H54 (cell line): ENCODE data around the gene CFI.

ENCODE experiments used
- DNase-seq: peaks from one replicate; pipeline ENCODE4 v3.0.0; 2011; ENCODE audit warnings: low spot score, mixed read lengths; ENCODE audit not compliant: insufficient read length
- FAIRE-seq: peaks from 3 replicates; lab custom pipeline; 2011; peaks lifted over from hg19 to GRCh38; lab: Jason Lieb, UNC
- POLR2A ChIP-seq: IDR thresholded peaks from 2 replicates; pipeline ENCODE4 v1.6.1; 2011; ENCODE audit warnings: low read depth, mild to moderate bottlenecking, low read length

CFI gene

DNA sequence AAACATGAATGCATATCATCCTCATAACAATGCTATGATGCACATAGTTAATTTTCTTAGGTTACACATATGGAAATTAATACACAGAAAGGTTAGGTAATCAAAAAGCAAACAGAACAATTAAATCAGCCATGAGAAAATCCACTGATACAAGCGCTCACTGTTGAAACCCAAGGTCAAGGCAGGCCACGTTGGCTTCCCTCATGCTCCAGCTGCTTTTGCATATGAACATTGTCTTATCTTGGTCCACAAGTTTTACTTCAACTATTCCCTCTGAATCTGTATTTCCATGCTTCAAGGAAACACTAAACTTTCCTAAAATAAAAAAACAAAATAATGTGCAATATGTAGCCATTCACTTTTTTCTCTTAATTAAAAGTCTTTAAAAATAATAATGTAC is 37.4 kb downstream of the CFI start:
- DNase-seq: no peak
- FAIRE-seq: no peak
- no peak for TF ChIP-seq POLR2A

DNA sequence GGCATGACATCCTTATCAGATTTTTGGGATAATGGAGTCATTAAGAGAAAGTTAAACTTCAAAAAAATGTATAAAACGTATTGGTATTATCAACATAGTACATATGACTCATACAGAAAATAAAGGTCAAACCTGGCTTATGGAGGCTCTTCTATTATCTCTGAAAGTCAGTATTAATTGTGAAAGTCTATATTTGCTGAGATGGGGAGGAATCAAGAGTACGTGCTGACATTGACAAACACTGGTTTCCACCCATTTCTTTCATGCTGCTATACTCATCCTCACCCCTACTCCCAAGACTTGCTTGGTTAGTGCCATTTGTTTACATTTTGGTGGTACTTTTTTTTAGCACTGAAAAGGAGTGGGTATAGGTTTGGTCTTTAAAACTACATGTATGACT is 41.1 kb downstream of the CFI start:
- no peak for FAIRE-seq
- no peak for DNase-seq
- TF ChIP-seq POLR2A: no peak

DNA sequence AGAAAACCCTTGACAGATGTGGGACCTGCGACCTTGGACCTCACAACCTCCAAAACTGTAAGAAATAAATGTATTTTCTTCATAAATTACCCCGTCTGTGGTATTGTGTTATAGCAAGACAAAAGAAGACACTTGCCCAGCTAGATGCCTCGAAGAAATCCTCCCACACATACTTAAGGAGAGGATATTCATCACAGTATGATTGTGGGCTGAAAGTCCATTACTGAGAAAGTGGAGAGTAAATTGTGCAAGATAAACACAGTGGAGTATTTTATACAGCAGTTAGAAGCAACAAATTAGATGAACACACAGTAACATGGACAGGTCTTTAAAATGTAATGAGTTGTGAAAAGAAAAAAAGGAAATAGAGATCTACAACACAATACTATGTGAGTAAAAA is 46.1 kb downstream of the CFI start:
- TF ChIP-seq POLR2A: no peak
- DNase-seq (no peak), FAIRE-seq (no peak)

DNA sequence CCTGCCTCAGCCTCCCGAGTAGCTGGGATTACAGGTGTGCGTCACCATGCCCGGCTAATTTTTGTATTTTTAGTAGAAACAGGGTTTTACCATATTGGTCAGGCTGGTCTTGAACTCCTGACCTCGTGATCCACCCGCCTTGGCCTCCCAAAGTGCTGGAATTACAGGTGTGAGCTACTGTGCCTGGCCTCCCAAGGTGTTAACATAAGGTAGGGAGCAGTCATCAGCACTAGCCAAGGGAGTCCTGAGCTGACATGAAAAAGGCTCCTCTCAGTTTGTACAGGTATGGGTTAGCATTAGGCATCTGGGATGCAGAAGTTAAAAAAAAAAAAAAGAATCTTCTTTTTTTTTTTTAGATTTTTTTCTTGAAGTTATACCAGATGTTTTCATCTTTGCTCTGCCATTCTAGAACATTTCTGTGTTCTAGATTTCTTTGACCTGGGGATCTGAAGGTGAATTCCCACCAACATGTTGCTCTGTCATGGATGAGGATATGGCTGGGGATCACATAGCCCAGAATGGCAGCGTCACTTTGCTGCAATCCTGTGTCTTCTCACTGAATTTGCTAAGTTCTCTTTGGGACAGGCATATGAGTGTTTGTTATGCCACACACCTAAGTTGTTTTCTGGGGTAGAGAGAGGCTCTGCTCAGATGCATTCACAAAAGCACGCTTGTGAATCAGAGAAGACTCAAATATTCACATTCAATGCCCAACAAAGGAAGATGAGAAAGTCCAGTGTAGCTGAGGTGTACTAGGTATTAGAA is 47.5 kb downstream of the CFI start:
- FAIRE-seq (no peak), DNase-seq (no peak)
- TF ChIP-seq POLR2A: no peak

DNA sequence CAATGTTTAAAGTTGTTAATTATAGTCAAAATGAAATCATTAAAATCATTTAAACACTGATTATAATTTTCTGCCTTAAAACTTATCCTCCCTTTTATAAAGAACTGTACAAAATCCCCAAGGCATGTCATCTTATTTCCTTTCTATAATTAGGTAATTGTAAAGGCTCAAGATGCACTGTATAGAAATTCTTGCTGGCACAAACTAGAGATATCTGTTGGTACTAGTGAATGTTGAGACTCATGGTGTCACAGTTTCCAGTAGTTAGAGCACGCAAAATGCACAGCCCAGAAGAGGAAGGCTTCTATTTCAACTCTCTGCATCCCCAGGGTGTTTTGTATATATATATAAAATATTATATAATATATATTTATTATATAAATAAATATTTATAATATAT is 49.3 kb downstream of the CFI start:
- FAIRE-seq (no peak), DNase-seq (no peak)
- no peak for TF ChIP-seq POLR2A

DNA sequence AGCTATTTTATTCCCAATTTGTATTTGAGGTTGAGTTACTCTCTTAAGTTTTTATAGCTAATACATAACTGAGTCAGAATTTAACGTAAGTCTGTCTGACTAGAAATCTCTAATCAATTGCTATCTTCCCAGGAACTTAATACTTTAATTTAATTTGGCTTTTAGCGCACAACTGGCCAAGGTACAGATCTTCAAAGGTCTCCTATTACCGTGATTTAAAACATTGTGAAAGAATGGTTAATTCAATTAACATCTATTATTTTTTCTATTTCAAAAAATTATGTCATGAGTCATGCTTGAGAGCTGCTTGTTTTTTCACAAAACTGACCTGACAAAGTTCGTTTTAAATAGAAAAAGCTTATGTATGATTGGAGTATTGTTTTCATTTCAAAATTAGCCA is 49.9 kb downstream of the CFI start:
- no peak for DNase-seq
- no peak for TF ChIP-seq POLR2A
- no peak for FAIRE-seq

DNA sequence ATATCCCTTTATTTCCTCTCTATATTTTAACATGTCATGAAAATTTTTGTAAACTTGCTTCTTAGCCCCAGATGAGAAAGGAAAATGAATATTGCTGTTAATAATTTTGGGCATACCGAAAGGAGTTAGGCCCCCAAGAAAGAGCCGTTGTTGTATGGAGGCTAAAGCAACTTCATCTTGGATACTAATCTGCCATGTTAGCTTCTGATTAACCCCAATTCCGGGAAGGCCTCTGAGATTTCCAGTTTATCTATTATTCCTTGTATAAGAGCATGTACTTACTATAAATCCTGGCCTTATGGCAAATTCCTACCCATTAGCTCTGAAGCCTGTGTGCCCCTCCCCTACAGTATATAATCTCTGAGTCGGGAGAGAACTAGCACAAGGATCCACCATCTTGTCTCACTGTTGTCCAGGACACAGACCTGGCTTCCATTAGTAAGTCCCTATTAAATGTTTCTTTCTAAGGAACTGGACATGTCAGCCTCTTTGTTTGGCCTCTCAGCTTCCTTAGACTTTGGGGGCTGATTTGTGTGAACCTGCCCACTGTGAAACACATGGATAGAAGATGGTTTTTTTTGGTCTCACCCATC is 51.1 kb downstream of the CFI start:
- no peak for FAIRE-seq
- no peak for TF ChIP-seq POLR2A

DNA sequence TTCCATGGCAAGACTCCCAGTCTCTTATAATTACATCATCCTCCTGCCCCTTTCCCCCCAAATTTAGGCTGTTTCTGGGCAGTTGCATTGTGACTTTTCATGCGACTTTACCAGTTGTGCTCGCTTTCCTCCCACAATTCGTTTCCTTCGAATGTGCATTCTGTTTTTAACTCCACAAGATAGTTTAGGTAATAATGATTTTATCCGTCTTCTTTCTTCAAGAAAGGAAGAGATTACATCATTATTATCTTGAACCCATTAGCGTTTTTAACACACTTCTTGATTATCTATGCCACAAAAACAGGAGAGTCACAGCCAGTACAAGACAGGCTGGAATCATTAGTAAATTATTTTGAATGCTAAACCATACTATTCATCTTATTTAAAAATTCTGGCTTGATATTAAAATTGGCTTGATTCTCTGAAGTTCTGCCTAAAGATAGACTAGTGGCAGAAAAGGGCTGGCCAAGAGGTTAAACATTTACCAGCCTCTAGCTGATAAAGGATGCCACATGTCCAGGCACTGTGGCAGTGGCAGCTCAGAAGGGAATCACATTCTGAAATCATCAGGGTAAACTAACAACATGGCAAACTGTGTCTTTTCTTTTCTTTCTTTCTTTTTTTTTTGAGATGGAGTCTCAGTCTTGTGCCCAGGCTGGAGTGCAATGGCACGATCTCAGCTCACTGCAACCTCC is 52.3 kb downstream of the CFI start:
- DNase-seq (no peak), FAIRE-seq (no peak)
- TF ChIP-seq POLR2A: no peak

More for the DNA sequence above, 51.1 kb downstream of the CFI start:
- DNase-seq: no peak

DNA sequence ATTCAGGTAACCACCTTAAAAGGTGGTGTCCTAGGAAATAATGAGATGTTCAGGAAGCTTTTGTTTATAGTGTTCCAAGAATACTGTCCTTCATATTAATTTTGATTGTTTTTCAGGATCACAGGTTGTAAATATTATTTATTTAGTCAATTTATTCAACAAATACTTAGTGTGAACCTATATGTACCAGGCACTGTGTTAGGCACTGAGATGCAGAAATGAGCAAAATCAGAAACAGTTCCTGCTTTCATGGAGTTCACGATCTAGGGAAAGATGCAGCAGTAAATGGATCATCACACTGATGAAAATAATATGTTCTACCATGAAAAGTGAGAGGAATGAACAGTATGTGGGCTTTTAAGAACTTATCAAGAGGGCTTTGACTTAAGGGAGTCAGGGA is 53.7 kb downstream of the CFI start:
- FAIRE-seq (no peak), DNase-seq (no peak)
- no peak for TF ChIP-seq POLR2A

DNA sequence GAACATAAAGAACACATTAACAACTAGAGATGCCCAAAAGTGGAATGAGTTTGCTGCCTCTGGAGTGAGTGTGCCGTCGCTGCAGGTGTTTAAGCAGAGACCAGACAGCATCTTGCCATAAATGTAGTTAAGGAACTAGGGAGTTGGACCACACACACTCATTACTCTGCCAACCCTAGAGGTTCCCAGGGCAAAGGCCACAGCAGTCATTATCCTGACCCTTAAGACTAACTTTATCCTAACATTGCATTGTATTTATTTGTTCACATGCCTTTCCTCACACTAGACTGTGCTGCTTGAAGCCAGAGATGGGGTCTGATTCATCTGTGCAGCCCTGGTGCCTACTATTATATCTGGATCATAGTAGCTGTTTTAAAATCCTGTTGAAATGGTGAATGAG is 55.1 kb downstream of the CFI start:
- no peak for TF ChIP-seq POLR2A
- no peak for FAIRE-seq
- DNase-seq: no peak

DNA sequence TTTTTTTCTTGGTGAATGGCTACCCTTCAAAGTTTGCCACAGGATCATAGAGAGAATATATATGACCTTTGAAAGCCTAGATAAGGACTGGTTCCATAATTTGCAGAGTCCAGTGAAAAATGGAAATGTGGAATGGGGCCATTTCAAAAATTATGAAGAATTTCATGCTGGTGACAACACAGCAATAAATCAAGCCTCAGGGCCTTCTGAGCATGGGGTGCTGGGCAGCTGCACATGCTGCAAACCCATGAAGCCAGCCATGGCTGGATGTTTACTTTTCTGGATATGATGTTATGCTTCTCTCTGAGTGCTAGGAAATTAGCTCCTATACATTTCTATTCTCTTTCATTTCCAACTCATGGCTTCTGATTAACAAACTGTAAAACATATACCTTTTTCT is 56.0 kb downstream of the CFI start:
- no peak for TF ChIP-seq POLR2A
- no peak for DNase-seq
- no peak for FAIRE-seq

DNA sequence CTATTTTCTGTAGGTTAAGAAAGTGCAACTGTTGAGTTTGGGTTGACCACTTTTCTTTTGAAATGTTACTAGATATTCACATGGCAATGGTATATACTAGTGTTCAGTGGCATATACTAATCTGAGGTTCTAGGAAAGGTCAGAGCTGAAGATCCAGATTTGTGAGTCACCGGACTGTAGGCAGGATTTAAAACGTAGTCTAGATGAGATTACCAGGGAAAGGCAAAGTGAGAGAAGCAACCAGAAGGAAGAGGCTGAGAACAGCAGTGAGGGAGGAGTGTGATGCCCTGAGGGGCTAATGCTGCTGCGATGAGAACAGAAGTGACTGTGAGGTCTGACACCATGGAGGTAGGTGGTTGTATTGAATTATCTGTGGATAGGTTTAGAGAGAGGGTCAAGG is 62.3 kb downstream of the CFI start:
- FAIRE-seq: no peak
- DNase-seq: no peak
- no peak for TF ChIP-seq POLR2A

DNA sequence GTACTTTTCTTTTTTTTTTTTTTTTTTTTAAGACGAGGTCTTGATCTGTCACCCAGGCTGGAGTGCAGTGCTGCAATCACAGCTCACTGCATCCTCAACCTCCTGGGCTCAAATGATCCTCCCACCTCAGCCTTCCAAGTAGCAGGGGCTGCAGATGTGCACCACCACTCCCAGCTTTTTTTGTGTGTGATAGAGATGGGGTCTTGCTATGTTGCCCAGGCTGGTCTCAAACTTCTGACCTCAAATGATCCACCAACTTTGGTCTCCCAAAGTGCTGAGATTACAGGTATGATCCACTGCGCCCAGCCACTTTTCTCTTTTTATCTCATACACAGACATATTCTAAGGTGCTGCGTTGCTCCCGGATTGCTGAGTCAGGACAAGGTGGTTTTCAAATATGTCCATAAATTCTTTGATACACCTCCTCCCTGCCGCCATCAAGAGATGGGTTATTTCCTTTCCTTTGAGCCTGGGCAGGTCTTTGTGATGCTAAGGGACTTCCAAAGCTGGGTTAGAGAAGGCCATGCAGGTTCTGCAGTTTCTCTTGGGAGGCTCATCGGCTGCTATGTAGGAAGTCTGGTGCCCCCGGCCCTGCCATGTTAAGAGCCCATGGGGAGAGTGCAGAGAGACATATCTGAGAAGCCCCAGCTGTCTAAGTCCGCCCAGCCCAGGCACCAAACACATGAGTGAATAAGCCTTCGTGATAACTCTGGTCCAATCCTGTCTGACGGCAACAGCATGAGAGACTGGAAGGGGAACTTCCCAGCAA is 63.5 kb downstream of the CFI start:
- FAIRE-seq (no peak), DNase-seq (no peak)
- no peak for TF ChIP-seq POLR2A
